Urinary bladder (tissue), 4 donors: ENCODE measurements around the gene ZNF267. TPM values are rescaled to one million over a fixed set of nuclear protein-coding genes. Genes with fewer than 3 reads are reported as not detected.
"Not testable (repeated sequence)": the region's sequence is repeated elsewhere in the genome, so short reads cannot be mapped to it uniquely, and the experiment has no call there.

Experiments
- DNase-seq: peaks from one replicate; pipeline ENCODE4 v3.0.0-alpha.2; 2015; ENCODE audit errors: extremely low spot score
- H3K27ac ChIP-seq: one replicate; pipeline ENCODE4 v1.5.1; 2013; ENCODE audit warnings: low read depth, mild to moderate bottlenecking, moderate library complexity
- H3K36me3 ChIP-seq: one replicate; pipeline ENCODE4 v1.6.1; 2013; ENCODE audit warnings: mild to moderate bottlenecking, moderate library complexity; ENCODE audit not compliant: insufficient read depth
- H3K4me1 ChIP-seq: one replicate; pipeline ENCODE4 v1.6.1; 2013; ENCODE audit warnings: mild to moderate bottlenecking, moderate library complexity; ENCODE audit not compliant: insufficient read depth
- H3K4me3 ChIP-seq: one replicate; pipeline ENCODE4 v1.5.1; 2013; ENCODE audit warnings: low read depth, low read length
- WGBS: extraction: QIAGEN DNeasy Blood & Tissue Kit; methylation state at CpG from one replicate; pipeline ENCODE4 v1.1.7; 2013; 5-methylcytosine and 5-hydroxymethylcytosine counted together
- polyA plus RNA-seq: library from polyadenylated mRNA; stranded (reverse); fragments of 200-250 nt; gene quantifications from one replicate; pipeline ENCODE4 v1.2.3, GENCODE V29; 2013
- total RNA-seq: library from RNA; depleted of rRNA; stranded (reverse); fragments of >200 nt; gene quantifications from one replicate; pipeline ENCODE4 v1.2.3, GENCODE V29; 2014
- donor health status: healthy with polysubstance abuse.
- donor health status: healthy.

Gene ZNF267
- total and polyA plus RNA-seq, 2 donors: 6.0 to 24.2 TPM

GRCh38 chr16:31872201-31872600, 1.4 kb upstream of the ZNF267 start:
- Histone ChIP-seq H3K36me3 (no peaks in the 10 kb centered on the region), H3K27ac (no peak overlapping the region), H3K4me1 (peaks cover 1% of the 10 kb centered on the region), H3K4me3 (no peak overlapping the region)
- WGBS: 80% methylated on average over 6 of the region's 6 CpGs
- DNase-seq: no peak

- WGBS: 4% methylated on average over 14 of the region's 14 CpGs
- no peaks in the 10 kb centered on the region for H3K36me3 ChIP-seq
- H3K27ac ChIP-seq: peak overlapping the region; percentile 95
- H3K4me1 ChIP-seq: peaks cover 1% of the 10 kb centered on the region
- no peak for DNase-seq
- H3K4me3 ChIP-seq: peak overlapping the region; percentile 94
Observed at GRCh38 chr16:31874366-31875111, 932 bp downstream of the ZNF267 start.

GRCh38 chr16:31875112-31875803, 1.7 kb downstream of the ZNF267 start:
- no peak for DNase-seq
- Histone ChIP-seq H3K36me3 (no peaks in the 10 kb centered on the region), H3K4me3 (peak overlapping the region; percentile 94), H3K4me1 (peaks cover 1% of the 10 kb centered on the region), H3K27ac (no peak overlapping the region)
- WGBS: 73% methylated on average over 5 of the region's 5 CpGs

- H3K36me3 ChIP-seq: no peaks in the 10 kb centered on the region
- peaks cover 1% of the 10 kb centered on the region for H3K4me1 ChIP-seq
- 79% methylated on average over 4 of the region's 4 CpGs for WGBS
- H3K27ac ChIP-seq: no peak overlapping the region
- DNase-seq: no peak
- H3K4me3 ChIP-seq: no peak overlapping the region
Observed at GRCh38 chr16:31875928-31876547, 2.4 kb downstream of the ZNF267 start.

GRCh38 chr16:31876951-31877828, 3.6 kb downstream of the ZNF267 start:
- Histone ChIP-seq H3K4me1 (peaks cover 1% of the 10 kb centered on the region), H3K27ac (no peak overlapping the region), H3K4me3 (no peak overlapping the region), H3K36me3 (no peaks in the 10 kb centered on the region)
- DNase-seq: no peak
- WGBS: 47% methylated on average over 5 of the region's 5 CpGs

GRCh38 chr16:31877876-31878642, 4.5 kb downstream of the ZNF267 start:
- no peak for DNase-seq
- Histone ChIP-seq H3K4me3 (no peak overlapping the region), H3K36me3 (no peaks in the 10 kb centered on the region), H3K4me1 (peaks cover 1% of the 10 kb centered on the region), H3K27ac (no peak overlapping the region)
- 88% methylated on average over 9 of the region's 9 CpGs for WGBS

- Histone ChIP-seq H3K4me3 (no peak overlapping the region), H3K36me3 (no peaks in the 10 kb centered on the region), H3K27ac (peak overlapping the region; percentile 66), H3K4me1 (peaks cover 1% of the 10 kb centered on the region)
- no peak for DNase-seq
- WGBS: 22% methylated on average over 1 of the region's 1 CpG
Observed at GRCh38 chr16:31879937-31880321, 6.3 kb downstream of the ZNF267 start.

- WGBS: 21% methylated on average over 3 of the region's 3 CpGs
- H3K4me1 ChIP-seq: peaks cover 1% of the 10 kb centered on the region
- no peaks in the 10 kb centered on the region for H3K36me3 ChIP-seq
- H3K27ac ChIP-seq: peak overlapping the region; percentile 66
- no peak for DNase-seq
- no peak overlapping the region for H3K4me3 ChIP-seq
Observed at GRCh38 chr16:31880322-31880979, 6.8 kb downstream of the ZNF267 start.

- no peak for DNase-seq
- Histone ChIP-seq H3K36me3 (peaks cover 5% of the 10 kb centered on the region), H3K4me3 (no peak overlapping the region), H3K4me1 (no peaks in the 10 kb centered on the region), H3K27ac (no peak overlapping the region)
- WGBS: 95% methylated on average over 4 of the region's 4 CpGs
Observed at GRCh38 chr16:31886227-31886626, 12.6 kb downstream of the ZNF267 start.

- no peaks in the 10 kb centered on the region for H3K4me1 ChIP-seq
- H3K36me3 ChIP-seq: peaks cover 7% of the 10 kb centered on the region
- DNase-seq: no peak
Observed at GRCh38 chr16:31888735-31889134, 15.1 kb downstream of the ZNF267 start.

GRCh38 chr16:31892111-31892510, 18.5 kb downstream of the ZNF267 start:
- not testable (repeated sequence) for H3K4me3 ChIP-seq, H3K4me1 ChIP-seq, H3K27ac ChIP-seq, DNase-seq, H3K36me3 ChIP-seq
- 92% methylated on average over 4 of the region's 4 CpGs for WGBS

More at GRCh38 chr16:31888735-31889134, 15.1 kb downstream of the ZNF267 start:
- no peak overlapping the region for H3K27ac ChIP-seq
- no peak overlapping the region for H3K4me3 ChIP-seq

GRCh38 chr16:31893824-31894223, 20.2 kb downstream of the ZNF267 start:
- WGBS: 98% methylated on average over 1 of the region's 1 CpG
- no peak overlapping the region for H3K4me3 ChIP-seq
- no peak for DNase-seq
- H3K36me3 ChIP-seq: peaks cover 9% of the 10 kb centered on the region
- no peaks in the 10 kb centered on the region for H3K4me1 ChIP-seq
- no peak overlapping the region for H3K27ac ChIP-seq
